Heart left ventricle (tissue), 13 donors: ENCODE measurements around the gene SLX1A.
"Not testable (repeated sequence)": the region's sequence is repeated elsewhere in the genome, so short reads cannot be mapped to it uniquely, and the experiment has no call there.

ENCODE experiments used
- POLR2A ChIP-seq, 2 donors: fragments of 450-650 bp; IDR thresholded peaks; one replicate each; pipeline ENCODE4 v1.6.1; 2017; ENCODE audit warnings: antibody characterized with exemption in 2 of 2, mild to moderate bottlenecking in 2 of 2, moderate library complexity in 2 of 2
- TF ChIP-seq, protein P1 (sequence below), 12 donors: fragments of 200-600 bp; sonication (generic) in 4 of 12; IDR thresholded peaks; one replicate each; pipeline versions ENCODE4 v1.5.0 to v1.8.0; 2018 to 2022; ENCODE audit warnings: antibody characterized with exemption in 12 of 12, mild to moderate bottlenecking in 5 of 12
- donor health status: ischemic (EF 13 %, LVEDD 7.1; RV severe dilation, severe dysfunction).
- donor health status: DM: no; HTN: yes; CAD: no.
- donor health status: DM: no; HTN: no; CAD: no.
- donor health status: ischemic (EF 25% LVEDD 6.9; RV normal size, moderate dysfunction).
- donor health status: ischemic (EF 25% LVEDD 5.7; RV mildly dilated, moderate dysfunction).
- donor health status: ischemic (EF 35%, LVEDD 5.7; RV mildly dilated, moderate dysfunction).
- donor health status: nonischemic (EF 11% LVEDD 7.7; RV severe dilation, severe dysfunction).
- donor health status: DM: yes; HTN: yes; CAD: no.
- donor health status: PGD.
- donor health status: ischemic (EF 29% LVEDD 5.4; RV normal size, mild dysfunction).
- donor health status: nonischemic (EF 23%, LVEDD 6.1; RV moderate dilation, normal function).

DNA sequence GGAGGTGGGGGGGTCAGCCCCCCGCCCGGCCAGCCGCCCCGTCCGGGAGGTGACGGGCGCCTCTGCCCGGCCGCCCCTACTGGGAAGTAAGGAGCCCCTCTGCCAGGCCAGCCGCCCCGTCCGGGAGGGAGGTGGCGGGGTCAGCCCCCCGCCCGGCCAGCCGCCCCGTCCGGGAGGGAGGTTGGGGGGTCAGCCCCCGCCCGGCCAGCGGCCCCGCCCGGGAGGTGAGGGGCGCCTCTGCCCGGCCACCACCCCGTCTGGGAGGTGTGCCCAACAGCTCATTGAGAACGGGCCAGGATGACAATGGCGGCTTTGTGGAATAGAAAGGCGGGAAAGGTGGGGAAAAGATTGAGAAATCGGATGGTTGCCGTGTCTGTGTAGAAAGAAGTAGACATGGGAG is 23.5 kb upstream of the SLX1A start:
- not testable (repeated sequence) for TF ChIP-seq POLR2A (IDR thresholded peaks at IDR 0.05)
- TF ChIP-seq, protein P1, sequence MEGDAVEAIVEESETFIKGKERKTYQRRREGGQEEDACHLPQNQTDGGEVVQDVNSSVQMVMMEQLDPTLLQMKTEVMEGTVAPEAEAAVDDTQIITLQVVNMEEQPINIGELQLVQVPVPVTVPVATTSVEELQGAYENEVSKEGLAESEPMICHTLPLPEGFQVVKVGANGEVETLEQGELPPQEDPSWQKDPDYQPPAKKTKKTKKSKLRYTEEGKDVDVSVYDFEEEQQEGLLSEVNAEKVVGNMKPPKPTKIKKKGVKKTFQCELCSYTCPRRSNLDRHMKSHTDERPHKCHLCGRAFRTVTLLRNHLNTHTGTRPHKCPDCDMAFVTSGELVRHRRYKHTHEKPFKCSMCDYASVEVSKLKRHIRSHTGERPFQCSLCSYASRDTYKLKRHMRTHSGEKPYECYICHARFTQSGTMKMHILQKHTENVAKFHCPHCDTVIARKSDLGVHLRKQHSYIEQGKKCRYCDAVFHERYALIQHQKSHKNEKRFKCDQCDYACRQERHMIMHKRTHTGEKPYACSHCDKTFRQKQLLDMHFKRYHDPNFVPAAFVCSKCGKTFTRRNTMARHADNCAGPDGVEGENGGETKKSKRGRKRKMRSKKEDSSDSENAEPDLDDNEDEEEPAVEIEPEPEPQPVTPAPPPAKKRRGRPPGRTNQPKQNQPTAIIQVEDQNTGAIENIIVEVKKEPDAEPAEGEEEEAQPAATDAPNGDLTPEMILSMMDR (IDR thresholded peaks at IDR 0.05): not testable (repeated sequence)
